ENCODE measurements around the gene HYCC1. TPM values are rescaled to one million over a fixed set of nuclear protein-coding genes. Genes with fewer than 3 reads are reported as not detected.

The HYCC1 gene
- polyA plus RNA-seq, 1 donor (not counting 4 experiments of a cell fraction or from before 2014, with no cell fraction given), result 35.8 TPM

- Histone ChIP-seq H3K4me2 (ENCODE audit: control insufficient read depth, extremely low read depth, insufficient read depth, low read depth, low read length) (no peak overlapping the region), H3K36me3 (ENCODE audit: control insufficient read depth in 2 of 2, extremely low read depth in 1 of 2, insufficient read depth in 2 of 2, low read length in 2 of 2) (no peaks in the 10 kb centered on the region), H3K4me1 (ENCODE audit: control insufficient read depth, extremely low read depth, insufficient read depth, low read length) (peaks cover 18% of the 10 kb centered on the region), H2AFZ (ENCODE audit: control insufficient read depth, low read length) (no peak overlapping the region), H3K9me3 (ENCODE audit: control insufficient read depth, low read depth, low read length) (no peaks in the 10 kb centered on the region), H3K9ac (ENCODE audit: control insufficient read depth, extremely low read depth, insufficient read depth, low read length) (no peak overlapping the region), H3K27me3 (ENCODE audit: control insufficient read depth, extremely low read depth, insufficient read depth, low read length) (no peaks in the 10 kb centered on the region), H3K79me2 (ENCODE audit: control insufficient read depth, insufficient read depth, low read length) (peaks cover 68% of the 10 kb centered on the region), H3K27ac (ENCODE audit: control insufficient read depth, insufficient read depth, low read length) (no peak overlapping the region), H3K9me1 (ENCODE audit: control insufficient read depth, extremely low read depth, insufficient read depth, low read length) (no peaks in the 10 kb centered on the region), H4K20me1 (ENCODE audit: control insufficient read depth, extremely low read depth, insufficient read depth, low read length) (no peaks in the 10 kb centered on the region), H3K4me3 (ENCODE audit: control insufficient read depth in 2 of 3, extremely low read depth in 1 of 3, insufficient read depth in 2 of 3, low read depth in 1 of 3, low read length in 3 of 3) (no peak overlapping the region)
- no peak for FAIRE-seq
- dilution Hi-C loops (cut with MboI; ENCODE audit: extremely low pct_ligation_motif_present, low sequenced_read_pairs), result no loop called here
- no peak for TF ChIP-seq EZH2 (IDR thresholded peaks at IDR 0.05; ENCODE audit: low read length)
- no peak for TF ChIP-seq CTCF (optimal IDR thresholded peaks at IDR 0.05 in 1 of 3, IDR thresholded peaks at IDR 0.05 in 1 of 3, conservative IDR thresholded peaks at IDR 0.05 in 1 of 3; ENCODE audit: extremely low read depth in 1 of 3, insufficient read depth in 2 of 3, low read length in 3 of 3)
- no peak for DNase-seq (ENCODE audit: low read depth, low spot score)
Observed at GRCh38 chr7:22996470-22996869, 17.5 kb downstream of the HYCC1 start.

- peaks cover 60% of the 10 kb centered on the region for H3K79me2 ChIP-seq (ENCODE audit: control insufficient read depth, insufficient read depth, low read length)
Observed at GRCh38 chr7:22995011-22995410, 18.9 kb downstream of the HYCC1 start.

More at GRCh38 chr7:22995011-22995410, 18.9 kb downstream of the HYCC1 start:
- H3K4me1 ChIP-seq (ENCODE audit: control insufficient read depth, extremely low read depth, insufficient read depth, low read length), result peaks cover 18% of the 10 kb centered on the region
- no peak for DNase-seq (ENCODE audit: low read depth, low spot score)
- no peaks in the 10 kb centered on the region for H3K9me3 ChIP-seq (ENCODE audit: control insufficient read depth, low read depth, low read length)
- dilution Hi-C loops (cut with MboI; ENCODE audit: extremely low pct_ligation_motif_present, low sequenced_read_pairs), result no loop called here
- H3K27ac ChIP-seq (ENCODE audit: control insufficient read depth, insufficient read depth, low read length), result no peak overlapping the region
- H3K36me3 ChIP-seq (ENCODE audit: control insufficient read depth in 2 of 2, extremely low read depth in 1 of 2, insufficient read depth in 2 of 2, low read length in 2 of 2), result no peaks in the 10 kb centered on the region
- H4K20me1 ChIP-seq (ENCODE audit: control insufficient read depth, extremely low read depth, insufficient read depth, low read length), result no peaks in the 10 kb centered on the region
- H3K4me2 ChIP-seq (ENCODE audit: control insufficient read depth, extremely low read depth, insufficient read depth, low read depth, low read length), result no peak overlapping the region
- TF ChIP-seq EZH2 (IDR thresholded peaks at IDR 0.05; ENCODE audit: low read length), result no peak
- H2AFZ ChIP-seq (ENCODE audit: control insufficient read depth, low read length), result no peak overlapping the region
- FAIRE-seq, result no peak
- H3K4me3 ChIP-seq (ENCODE audit: control insufficient read depth in 2 of 3, extremely low read depth in 1 of 3, insufficient read depth in 2 of 3, low read depth in 1 of 3, low read length in 3 of 3), result no peak overlapping the region
- H3K9ac ChIP-seq (ENCODE audit: control insufficient read depth, extremely low read depth, insufficient read depth, low read length), result no peak overlapping the region
- no peaks in the 10 kb centered on the region for H3K9me1 ChIP-seq (ENCODE audit: control insufficient read depth, extremely low read depth, insufficient read depth, low read length)
- no peaks in the 10 kb centered on the region for H3K27me3 ChIP-seq (ENCODE audit: control insufficient read depth, extremely low read depth, insufficient read depth, low read length)
